NCI-H446 (cell line): Measurements from ENCODE around the gene OSBPL8.

Experiments used
- DNase-seq, 2 experiments: peaks; one replicate each; lab custom pipeline; 2025; lab: John Stamatoyannopoulos, UW

OSBPL8 gene

GRCh38 chr12:76556368-76556767 is 3.2 kb downstream of the OSBPL8 start:
- DNase-seq = no peak

GRCh38 chr12:76555797-76556196 is 3.8 kb downstream of the OSBPL8 start:
- DNase-seq = no peak

- DNase-seq = no peak
These were observed 4.3 kb downstream of the OSBPL8 start for GRCh38 chr12:76555231-76555767.

- no peak for DNase-seq
These were observed 5.0 kb downstream of the OSBPL8 start for GRCh38 chr12:76554405-76555230.

GRCh38 chr12:76552343-76552938 is 7.1 kb downstream of the OSBPL8 start:
- DNase-seq = no peak

- DNase-seq = no peak
These were observed 8.1 kb downstream of the OSBPL8 start for GRCh38 chr12:76551482-76551888.

GRCh38 chr12:76549131-76549530 is 10.4 kb downstream of the OSBPL8 start:
- DNase-seq = no peak

GRCh38 chr12:76548222-76548837 is 11.2 kb downstream of the OSBPL8 start:
- DNase-seq = no peak

- no peak for DNase-seq
These were observed 12.0 kb downstream of the OSBPL8 start for GRCh38 chr12:76547526-76547925.

- no peak for DNase-seq
These were observed 12.7 kb downstream of the OSBPL8 start for GRCh38 chr12:76546889-76547288.

- DNase-seq = no peak
These were observed 14.1 kb downstream of the OSBPL8 start for GRCh38 chr12:76545486-76545885.

- no peak for DNase-seq
These were observed 14.8 kb downstream of the OSBPL8 start for GRCh38 chr12:76544601-76545261.

- no peak for DNase-seq
These were observed 15.7 kb downstream of the OSBPL8 start for GRCh38 chr12:76543813-76544347.

GRCh38 chr12:76542908-76543307 is 16.7 kb downstream of the OSBPL8 start:
- no peak for DNase-seq

GRCh38 chr12:76539727-76540126 is 19.8 kb downstream of the OSBPL8 start:
- DNase-seq = no peak

GRCh38 chr12:76537923-76538322 is 21.6 kb downstream of the OSBPL8 start:
- no peak for DNase-seq

- DNase-seq = no peak
These were observed 23.0 kb downstream of the OSBPL8 start for GRCh38 chr12:76536546-76536945.

- DNase-seq = no peak
These were observed 24.4 kb downstream of the OSBPL8 start for GRCh38 chr12:76535170-76535569.

- DNase-seq = no peak
These were observed 26.2 kb downstream of the OSBPL8 start for GRCh38 chr12:76533331-76533730.

GRCh38 chr12:76532520-76532919 is 27.1 kb downstream of the OSBPL8 start:
- no peak for DNase-seq

- DNase-seq = no peak
These were observed 28.5 kb downstream of the OSBPL8 start for GRCh38 chr12:76531056-76531455.

GRCh38 chr12:76530516-76530915 is 29.1 kb downstream of the OSBPL8 start:
- DNase-seq = no peak
